Activated CD4-positive, CD25-positive, alpha-beta regulatory T cell (primary cell): ENCODE results near the gene SHC3.

Source experiments
- DNase-seq, 4 experiments: peaks; one replicate each; lab custom pipeline; 2025; lab: John Stamatoyannopoulos, UW

Gene SHC3

DNA sequence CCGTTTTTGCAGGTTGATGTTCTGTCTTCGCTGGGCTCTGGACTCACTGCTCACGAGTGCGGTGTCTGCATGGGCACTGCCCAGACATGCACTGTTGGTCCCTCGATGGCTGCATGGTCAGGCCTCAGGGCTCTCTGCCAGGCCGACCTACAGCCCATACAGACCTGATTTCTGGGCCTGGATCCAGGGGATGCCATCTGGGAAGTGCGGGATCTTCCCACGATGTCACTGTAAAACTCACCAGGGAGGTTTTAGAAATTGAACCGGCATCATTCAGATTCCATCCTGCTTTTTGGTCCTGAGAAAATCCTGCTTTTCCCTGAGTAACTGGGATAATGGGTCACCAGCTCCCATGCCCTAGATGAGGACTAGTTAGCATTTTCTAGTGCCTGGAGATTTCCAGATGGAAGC, 178.2 kb downstream of the SHC3 start:
- DNase-seq = no peak

DNA sequence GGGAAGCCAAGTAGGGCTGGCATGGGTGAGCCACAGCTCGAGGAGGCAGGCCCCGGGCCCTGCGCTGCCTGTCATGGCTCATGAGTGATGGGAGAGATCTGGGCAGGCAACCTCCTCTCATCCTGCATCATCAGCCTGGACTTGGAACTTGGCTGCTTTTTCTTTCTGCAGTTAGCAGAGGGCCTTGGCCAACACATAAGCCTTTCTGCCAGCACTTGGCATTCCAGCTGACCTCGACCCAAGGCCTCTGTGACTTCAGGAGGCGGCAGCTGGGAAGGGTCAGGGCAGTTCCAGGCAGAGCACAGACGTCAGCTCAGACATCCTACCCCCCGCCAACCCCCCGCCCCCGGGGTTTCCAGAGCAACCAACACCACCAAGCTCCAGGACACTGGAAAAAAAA, 179.7 kb downstream of the SHC3 start:
- DNase-seq = no peak

DNA sequence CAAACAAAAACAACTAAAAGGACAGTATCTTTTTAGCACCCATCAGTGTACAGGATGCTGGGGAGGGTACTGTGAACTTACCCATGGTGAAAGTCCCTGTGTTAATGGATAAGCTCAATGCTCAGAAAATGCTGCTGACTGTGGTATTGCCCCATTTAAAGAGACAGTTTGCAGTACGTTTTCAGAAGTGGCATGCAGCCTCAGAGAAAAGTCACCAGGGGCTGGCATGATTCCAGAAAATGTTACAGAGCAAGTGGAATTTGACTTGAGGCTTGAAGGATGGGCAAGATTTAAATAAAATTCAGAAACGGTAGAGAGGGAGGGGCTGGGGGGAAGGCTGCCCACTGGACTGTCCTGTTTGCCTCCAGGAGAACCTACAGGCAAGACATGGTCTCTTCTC, 180.1 kb downstream of the SHC3 start:
- no peak for DNase-seq

DNA sequence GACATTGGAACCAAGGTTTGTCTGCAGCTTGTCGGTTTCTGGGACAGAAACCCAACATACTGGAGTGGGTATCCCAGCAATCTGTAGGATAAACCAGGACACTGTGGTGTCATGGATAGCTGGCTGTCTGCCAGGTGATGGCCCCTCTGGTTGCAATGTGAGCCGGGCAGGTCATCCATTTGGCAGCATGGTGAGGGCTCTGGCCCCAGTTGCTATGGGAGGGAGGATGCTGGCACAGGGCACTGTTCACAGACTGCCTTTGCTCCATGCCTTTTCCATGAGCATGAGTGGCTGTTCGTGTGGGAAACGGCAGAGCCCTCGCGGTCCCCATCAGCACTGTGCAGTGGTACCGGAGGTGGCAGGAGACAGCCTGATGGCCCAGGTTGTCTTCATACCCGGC, 181.0 kb downstream of the SHC3 start:
- no peak for DNase-seq

DNA sequence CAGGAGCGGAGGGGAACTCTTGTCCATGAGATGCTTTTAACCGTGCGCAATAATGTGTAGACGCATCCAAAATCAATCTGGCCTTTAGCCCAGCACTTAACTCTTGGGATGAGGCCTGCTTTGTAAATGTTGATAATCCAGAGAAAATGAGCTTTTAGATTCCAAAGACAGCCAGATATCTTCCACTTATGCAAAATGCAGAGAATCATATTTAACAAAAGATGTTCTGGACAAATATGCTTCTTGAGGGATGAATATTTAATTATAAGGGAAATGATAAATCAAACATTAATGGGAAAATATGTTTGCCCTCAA, 181.7 kb downstream of the SHC3 start:
- no peak for DNase-seq

DNA sequence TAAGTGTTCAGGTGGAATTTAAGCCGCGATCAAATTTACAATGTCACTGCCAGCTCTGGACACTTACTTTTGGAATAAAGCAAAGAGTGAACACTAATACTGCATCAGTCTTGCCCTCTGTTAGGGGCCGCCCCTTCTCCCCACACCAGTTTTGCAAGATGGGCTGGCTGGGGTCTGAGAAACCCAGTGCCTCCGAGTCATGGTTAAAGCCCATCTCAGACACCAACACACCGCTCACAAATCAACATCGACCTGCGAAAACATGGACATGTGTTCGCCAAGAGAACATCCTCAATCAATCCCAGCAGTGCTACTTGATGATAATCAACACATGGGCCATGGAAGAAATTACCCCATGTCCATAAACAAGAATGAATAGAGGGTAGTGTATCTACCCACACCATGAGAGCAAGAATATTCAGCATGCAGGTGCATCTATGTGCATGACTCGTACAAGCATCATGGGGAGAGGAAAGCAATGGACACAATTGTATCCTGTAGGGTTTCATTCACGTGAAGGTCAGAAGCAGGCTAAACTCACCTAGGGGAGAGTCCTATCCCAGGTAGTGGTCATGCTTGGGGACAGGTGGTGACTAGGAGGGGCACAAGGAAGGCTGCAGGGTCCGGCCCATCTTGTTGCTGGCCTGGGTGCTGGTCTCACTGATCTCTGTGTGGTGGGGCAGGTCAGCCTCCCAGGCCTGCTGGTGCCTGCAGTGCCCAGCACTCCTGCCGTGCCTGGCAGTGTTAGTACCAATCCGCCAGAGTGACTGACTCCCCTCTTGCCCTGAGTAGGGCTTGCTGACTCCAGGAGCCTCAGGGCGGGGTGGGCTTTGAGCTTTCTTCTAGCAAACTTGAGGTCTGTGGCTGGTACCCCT, 182.3 kb downstream of the SHC3 start:
- no peak for DNase-seq

DNA sequence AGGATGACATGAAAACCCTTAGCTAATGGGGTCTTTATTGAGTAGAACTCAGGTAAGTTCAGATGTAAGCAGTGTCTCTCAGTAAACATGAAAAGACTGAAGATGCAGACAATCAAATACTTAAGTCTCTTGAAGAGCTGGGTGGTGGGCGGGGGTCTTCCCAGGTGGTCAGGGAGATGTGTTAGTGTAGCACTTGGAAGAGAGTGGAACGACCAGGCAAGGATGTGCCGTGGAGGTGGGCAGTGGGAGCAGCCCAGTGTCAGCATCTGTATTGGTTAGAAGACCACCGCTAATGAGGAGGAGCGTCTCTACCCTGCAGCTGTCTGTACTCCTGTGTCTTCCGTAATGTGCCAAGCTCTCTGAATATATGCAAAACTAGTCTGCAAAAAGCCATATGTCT, 183.0 kb downstream of the SHC3 start:
- DNase-seq = no peak

DNA sequence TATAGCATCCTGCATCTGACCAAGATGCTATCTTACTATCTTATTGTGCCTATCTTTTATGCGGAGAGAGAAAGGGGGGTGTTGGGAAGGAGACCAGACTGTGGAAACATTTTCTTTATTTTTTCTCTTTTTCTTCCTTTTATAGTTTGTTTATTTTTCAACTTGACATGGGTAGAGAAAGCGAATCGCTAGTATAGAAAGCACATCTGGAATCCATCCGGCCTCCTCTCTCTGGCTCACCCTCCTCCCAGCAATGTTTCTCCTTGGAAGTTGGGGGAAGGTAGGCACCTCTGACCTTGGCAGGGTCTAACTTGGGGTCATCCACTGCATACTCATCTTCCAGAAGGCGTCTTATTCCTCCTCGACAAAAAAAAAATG, 183.4 kb downstream of the SHC3 start:
- DNase-seq = no peak

DNA sequence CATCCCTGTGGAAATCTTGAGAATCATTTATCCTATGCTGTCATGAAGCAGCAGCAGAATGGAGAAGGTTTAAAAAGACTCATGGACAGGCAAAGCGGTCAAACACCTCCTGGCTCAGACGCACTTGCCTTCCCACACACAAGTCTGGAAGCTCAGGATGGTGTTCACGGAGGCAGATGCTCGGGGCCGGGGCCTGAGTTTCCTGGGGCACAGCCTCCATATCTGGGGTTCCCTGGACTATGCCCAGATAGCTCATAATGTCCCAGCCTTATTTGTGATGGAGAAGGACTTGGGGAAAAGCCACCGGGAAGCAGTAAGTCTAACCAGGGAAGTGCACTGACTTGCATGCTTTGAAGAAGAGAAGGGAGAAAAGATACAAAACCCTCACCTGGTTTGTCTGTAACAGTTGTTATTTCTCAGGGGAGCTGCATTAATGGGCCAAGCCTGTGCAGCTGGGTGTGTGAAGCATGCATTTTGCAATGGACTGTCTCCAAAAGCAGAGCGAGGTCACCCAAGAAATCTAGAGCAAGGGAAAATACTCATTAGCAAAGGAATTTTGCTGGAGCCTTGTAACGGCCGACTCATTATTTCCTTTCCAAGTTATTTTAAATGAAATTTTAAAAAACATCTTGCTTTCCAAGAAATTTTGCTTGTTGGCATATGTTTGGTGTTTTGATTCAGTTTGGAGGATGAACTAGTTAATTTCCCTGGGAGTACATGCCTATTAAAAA, 184.0 kb downstream of the SHC3 start:
- DNase-seq = no peak

DNA sequence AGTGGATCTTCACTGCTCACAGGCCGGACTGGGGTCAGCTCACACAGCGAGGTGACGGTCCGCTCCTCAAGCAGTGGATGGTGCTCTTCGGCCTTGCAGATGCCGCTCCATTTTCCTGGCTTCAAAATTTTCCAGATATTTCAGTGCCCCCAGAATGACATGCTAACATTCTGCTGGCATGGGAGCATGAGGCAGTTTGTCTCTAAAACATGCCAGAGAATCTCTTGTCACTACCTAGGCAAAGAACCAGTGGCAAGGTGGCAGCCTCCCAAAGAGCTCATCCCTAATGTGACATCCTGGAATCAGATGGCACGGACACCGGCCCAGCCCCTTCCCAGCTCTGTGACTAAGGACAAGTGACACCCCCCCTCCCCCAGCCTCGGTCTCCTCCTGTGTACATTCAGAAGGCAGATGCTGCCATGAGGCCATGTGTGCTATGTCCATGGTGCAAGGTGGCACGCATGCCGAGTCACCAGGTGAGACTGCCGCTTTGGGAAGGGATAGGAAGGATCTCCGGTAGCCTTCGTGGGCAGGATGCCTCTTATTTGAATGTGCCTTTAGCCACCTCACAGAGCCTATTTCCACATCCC, 184.7 kb downstream of the SHC3 start:
- no peak for DNase-seq

DNA sequence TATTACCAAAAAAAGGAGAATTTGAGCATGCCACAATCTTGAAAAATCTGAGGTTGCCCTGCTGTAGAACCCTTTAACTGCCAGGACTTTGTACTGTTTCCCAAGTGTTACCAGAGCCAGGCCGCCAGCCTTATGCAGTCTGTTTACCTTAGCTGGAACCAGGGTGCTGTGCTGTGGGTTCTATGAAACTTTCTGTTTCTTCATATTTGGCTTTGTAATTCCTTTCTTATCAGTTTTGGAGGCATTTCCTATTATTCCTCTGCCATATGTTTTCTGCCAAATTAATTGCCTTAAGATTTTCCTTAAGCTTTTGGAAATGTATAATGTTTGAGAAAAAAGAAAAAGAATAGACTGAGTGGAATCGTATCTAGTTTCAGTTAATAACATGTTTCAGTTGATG, 185.3 kb downstream of the SHC3 start:
- no peak for DNase-seq

DNA sequence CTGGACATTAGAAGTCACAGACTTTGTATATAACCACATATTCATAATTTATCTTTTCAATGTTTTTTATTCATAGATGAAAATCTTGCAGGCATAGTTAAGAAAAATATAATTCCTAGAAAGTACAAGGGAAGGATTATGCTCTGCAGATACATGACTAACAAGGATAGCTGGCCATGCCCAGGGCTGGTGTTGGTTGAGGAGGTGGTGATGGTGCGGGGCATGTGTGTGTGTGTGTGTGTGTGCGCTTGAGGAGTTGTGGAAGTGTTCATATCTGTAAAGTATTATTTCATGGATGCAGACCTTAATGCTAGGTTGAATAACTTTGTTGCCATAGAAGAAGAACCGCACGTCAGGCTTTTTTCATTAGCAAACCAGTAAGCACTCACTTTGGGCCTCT, 186.1 kb downstream of the SHC3 start:
- DNase-seq = no peak

DNA sequence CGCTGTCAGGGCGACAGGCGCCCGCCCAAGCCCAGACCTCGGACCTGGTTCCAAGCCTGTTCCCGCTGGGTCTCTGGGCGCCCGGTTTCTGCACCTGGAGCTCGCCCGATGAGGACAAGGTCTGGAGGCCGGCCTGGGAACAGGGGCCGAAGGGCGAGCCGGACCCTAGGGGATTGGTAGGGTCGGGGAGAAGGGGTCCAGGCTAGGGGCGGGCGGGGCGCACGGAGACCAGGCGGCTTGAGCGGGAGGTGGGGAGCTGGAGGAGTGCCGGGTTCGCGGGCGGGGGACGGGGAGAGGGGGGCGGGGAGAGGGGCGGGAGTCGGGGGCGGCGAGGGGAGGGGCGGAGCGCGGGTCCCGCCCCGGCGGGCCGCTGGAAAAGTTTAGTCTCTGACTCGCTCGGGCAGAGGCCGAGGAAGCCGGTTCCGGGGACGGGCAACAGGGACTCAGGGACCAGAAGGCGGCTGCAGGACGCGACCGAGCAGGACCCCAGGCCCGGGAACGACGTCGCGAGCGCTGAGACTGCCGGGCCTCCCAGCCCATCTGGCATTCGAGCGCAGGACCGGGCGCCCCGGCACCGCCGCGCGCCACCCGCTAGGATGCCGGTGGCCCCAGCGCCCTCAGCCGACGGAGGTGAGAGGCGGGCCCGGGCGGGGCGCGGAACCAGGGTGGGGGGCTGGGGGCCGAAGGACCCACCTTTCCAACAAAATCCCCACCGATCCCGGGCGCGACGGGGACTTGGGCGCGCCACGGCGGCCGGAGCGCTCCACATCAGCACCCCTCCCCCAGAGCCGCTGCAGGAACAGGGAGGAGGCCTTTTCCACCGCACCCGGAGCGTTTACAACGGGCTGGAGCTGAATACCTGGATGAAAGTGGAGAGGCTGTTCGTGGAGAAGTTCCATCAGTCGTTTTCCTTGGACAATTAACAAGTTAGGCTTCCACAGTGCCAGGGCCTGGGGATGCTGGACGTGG, 187.3 kb downstream of the SHC3 start, which contains the start of gene S1PR3:
Gene S1PR3 (plus strand): TSS at position 403 of the 969 bp plus-strand sequence. CDS start 9,733 bp downstream, outside the sequence.
- DNase-seq = no peak

DNA sequence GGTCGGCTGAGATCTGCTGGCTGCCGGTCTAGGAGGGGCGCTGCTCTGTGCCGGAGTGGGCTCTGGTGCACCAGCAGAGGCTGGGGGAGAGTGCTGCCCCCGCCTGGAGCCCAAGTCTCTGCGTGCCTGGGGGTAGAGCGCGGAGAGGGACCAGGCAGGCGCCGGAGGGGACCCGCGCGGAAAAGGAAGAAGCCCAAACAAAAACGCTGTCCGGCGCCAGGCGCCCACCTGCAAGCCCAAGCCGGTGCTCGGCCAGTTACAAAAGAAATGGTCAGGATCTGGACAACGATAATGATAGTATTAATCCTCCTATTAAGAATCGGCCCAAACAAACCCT, 187.9 kb downstream of the SHC3 start:
- DNase-seq = no peak

DNA sequence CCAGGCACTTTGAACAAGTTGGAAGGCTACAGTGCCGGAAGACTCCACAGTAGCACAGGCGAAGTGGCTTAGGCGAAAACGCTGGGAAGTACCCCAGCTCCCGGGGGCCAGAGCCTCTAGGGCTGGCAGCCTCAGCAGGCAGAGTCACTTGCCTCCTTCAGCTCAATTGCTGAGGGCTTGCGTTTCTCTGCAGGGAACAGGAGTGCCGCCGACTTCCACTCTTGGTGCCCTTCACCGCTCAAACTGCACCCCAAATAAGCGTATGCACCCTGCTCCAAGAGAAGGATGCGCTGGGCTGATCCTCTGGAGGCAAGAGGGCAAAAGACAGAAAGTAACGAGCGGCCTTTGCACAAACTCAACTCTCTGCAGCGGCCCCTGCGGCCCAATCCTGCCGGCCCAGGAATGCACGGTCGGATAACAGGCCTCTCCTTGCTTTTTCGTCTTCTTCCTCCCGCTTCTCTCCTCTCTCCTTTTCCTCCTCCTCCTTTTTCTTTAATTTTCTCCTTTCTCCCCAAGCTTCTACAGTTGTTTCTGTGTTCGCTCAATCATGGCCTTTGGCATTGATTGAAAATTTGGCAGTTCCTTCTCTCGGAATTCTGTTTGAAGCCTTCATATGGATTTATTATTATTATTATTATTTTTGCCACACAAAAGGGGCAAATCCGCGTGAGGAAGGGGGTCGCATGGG, 188.4 kb downstream of the SHC3 start:
- DNase-seq = no peak

DNA sequence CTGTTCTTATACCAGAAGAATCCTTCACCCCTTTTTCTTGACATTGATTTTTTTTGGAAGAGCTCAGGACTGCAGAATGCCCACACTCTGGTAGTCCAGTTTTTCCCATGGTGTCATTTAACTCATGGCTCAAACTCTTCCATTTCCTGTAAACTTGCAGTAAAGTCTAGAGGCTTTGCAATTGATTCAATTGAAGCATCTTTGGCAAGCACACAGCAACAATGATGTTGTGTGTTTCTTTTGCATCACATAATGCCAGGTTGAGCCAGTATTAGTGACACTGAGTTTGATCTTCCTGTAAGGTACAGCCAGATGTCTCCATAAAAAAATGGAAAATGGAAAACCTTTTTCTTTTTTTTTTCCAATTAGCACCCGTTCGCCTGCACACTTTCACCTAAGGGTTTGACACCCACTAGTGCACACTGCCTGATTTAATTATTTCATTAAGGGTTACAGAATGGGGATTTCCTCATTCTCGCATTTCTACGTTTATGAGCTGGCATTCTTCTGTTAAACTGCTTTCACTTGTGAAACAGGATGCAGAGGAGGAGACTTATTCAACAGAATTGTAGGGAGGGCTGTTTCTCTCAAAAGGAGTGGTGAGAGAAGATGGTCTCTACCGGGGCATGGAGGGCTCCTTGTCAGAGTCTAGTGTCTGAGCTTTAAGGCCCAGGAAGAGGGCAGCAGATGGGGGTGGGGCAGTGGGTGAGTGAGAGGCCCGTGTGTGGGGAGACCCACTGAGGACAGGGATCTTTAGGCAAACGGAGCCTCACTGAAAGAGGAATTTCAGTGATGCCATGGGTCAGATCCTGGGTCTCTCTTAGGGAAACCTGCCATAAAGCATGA, 189.6 kb downstream of the SHC3 start:
- no peak for DNase-seq

DNA sequence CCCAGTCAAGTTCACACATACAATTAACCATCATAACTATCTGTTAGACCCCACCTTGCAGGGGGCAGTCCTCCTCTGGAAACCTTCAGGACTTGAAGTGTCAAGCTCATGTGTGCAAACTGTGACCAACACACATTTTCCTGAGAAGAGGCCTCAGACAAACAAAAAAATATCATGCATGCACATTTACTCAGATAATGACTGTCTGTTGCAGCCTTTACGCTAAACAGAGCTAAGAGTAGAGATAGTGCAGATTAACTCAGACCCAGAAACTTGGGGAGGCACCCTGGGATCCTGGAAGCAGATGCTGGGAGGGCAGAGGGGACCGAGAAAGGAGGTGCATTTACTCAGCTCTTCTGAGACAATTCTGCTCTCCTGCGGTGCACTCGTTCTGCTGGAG, 191.0 kb downstream of the SHC3 start:
- DNase-seq = no peak

DNA sequence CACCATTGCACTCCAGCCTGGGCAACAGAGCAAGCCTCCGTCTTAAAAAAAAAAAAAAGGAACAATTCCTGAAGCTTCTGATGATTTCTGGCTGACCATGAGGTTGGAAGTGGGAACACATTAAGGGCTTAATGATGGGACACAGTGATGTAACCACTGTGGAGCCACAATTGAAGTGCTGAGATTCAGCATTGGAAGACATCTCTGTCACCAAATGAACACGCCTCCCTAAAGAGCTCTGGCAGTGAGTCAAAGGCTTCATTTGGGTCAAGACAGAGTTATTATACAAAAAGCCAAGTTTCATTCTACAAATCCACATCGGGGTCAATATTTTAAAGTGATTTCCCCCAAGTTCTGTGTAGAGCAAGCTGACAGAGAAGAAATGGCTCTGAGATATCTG, 191.8 kb downstream of the SHC3 start:
- no peak for DNase-seq

DNA sequence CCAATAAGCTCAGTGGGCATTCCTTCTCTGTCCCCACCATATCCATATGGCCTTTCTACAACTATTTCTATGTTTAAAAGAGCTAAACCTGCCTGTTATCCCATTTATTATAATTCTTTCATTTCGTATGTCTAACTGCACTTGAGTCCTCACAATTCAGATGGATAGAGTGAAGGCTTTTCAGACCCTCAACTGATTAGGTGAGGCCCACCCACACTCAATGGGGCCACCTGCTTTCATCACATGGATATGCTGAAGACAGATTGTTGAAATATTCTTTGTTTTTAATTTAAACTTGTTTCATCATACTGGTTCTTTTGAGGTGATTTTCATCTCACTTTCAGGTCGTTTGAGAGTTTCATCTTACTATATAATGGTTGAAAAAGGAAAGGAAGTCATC, 193.0 kb downstream of the SHC3 start:
- DNase-seq = no peak

DNA sequence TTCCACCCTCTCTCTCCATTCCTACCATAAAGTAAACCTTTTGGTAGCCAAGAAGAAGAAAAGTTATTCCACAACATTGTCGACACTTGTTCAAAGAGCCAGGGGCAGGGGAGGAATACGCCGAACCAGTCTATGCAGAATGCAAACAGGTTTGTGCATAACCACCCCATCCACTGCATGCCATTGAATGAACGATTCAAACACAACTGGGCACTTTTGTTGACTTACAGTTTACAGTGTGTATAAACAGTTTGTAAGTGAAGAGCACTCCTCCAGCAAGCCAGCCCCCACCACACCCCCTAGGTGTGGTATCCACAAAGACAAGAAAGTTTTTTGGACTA, 194.1 kb downstream of the SHC3 start:
- DNase-seq = no peak
